Epidermal melanocyte (primary cell): ENCODE measurements around the gene FAM78B.

ENCODE experiments used
- DNase-seq: peaks from one replicate; pipeline ENCODE4 v3.0.0; 2011; ENCODE audit warnings: low spot score; ENCODE audit not compliant: insufficient read length

FAM78B gene, protein sequence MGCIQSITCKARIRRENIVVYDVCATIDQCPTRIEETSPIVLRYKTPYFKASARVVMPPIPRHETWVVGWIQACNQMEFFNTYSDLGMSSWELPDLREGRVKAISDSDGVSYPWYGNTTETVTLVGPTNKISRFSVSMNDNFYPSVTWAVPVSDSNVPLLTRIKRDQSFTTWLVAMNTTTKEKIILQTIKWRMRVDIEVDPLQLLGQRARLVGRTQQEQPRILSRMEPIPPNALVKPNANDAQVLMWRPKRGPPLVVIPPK

DNA sequence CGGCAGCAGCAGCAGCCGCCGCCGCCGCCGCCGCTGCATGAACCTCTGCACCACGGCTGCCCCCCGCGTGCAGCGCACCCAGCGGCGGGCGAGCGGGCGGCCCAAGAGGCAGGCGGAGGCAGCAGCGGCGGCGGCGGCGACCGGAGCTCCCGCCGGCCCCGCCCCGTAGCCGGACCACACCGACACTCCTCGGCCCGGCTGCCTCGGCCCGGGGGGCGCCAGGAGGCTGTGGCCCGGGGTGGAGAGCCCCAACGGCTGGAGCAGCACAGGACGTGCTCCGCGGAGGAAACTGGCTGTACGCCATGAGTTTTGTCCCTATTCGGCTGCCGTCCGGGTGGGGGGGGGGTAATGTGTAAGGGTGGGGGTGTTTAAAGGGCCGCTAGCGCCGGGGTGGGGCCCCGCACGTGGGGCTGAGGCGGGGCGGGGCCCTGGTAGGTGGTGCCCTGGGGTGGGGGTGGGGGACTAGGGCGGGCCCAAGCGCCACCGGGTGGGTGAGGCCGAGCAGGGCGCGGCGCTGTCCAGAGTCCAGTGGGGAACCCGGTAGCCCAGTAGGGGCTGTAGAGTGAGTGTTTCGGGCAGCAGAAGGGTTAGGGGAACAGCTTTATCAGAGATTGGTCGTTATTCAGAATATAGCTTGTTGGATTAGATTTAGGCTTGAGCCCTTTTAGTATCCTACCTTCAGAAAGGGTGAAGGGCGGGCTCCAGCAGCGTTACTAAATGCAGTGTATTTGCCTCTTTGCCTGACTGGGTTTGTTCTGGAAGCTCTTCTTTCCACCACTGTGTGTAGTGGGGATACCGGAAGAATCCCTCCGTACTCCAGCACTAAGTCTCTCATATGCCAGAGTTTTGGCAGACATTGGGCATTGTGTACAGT lies at the start of gene FAM78B:
FAM78B (minus strand) TSS at position 304 of the 874 bp plus-strand sequence. CDS start 753 bp downstream, outside the sequence.
- DNase-seq, result peak; percentile 34

DNA sequence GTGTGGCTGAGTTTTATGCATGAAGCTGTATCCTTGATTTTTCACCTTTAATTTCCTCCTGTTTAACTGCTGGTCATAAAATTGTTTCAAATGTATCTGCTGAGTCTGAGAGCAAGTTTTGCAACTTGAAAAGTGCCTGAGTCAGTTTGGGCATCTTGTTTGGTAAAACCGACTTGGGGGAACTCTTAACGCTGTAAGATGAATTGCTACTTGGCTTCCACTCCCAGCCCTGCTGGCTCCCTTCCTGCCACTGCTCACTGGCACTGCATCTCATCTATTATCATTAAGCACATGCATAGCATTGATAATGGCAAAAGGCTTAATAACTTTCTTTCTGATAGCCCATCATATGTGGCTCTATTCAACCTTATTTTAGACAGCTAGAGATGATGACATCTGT lies 35.7 kb upstream of the FAM78B start:
- DNase-seq, result no peak

DNA sequence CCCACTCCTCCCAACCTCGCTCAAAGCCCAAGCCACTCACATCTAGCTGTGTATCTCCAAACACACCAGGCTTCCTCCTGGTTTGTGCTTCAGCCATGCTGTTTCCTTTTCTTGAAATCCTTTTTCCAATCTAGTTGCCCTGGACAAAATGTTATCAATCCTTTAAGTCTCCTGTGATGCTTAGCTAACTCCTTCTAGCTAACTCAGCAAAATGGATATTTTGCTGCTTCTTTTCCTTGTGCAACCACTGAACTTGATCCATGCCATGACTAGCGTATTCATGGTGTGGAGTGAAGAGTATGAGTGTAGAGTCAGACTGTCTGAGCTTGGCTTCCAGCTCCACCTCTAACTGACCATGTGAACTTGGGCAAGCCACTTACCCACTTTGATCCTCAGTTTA lies 33.9 kb upstream of the FAM78B start:
- no peak for DNase-seq

DNA sequence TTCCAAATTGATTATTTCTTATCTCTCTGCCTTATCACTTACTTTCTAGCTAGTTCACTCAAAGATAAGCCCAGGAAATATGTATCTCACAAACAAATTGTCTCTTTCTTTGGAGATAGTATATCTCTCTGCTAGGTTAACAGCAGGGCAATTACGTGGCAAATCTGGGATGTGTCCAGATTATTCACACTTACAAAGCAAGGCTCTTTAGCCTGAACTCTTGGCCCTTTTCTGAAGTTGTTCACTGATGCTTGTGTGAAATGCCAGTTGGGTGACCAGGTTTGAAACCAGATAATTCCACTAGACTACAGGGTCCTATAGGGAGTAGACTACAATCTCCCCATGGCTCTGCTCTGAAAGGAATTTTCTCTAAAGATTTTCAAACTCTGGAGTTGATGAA lies 30.8 kb upstream of the FAM78B start:
- DNase-seq, result no peak

DNA sequence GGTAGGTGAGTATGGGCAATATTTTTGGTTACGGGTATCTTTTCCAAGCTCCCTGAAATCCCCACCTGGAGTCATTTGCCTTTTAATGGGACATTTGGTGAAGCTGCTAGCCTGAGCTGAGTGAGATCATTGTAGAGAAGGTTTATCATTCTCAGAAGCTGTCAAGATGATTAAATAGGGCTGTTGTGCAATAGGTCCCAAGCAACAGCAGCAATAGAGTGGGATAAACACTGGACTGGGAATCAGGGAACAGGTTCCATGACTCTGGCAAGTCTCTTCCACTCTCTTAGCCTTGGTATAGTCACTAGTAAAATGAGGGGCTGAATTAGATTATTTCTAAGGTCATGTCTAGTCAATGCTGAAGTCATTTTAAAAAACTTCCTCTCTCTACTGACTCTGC lies 30.3 kb upstream of the FAM78B start:
- DNase-seq, result no peak

DNA sequence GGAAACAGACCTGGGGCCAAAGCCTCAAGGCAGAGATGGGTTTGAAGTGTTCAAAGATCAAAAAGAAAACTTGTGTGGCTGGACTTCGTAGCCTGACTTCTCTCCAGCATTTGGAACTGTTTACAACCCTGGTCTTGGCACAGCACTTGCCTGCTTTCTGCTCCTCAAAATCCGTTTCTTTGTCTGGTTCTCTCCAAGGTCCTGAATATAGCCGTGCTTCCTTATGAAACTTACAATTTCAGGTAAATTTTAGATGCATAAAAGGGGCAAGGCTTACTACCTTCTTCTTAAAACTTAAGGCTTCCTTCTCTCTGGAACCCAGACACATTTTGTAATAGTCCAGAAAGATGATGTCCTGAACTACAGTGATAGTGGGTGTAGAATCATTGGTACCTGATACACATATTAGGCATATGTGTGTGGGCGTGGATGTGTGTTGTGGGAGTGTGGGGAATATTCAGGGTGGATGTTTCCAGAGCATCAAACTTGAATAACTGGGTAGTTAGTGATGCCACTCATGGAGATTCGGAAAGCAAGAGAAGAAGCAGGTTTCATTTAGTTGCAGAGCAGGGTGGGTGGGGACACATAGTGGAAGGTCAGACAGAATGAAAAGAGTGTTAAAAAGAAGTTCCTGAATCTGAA lies 26.4 kb upstream of the FAM78B start:
- no peak for DNase-seq

DNA sequence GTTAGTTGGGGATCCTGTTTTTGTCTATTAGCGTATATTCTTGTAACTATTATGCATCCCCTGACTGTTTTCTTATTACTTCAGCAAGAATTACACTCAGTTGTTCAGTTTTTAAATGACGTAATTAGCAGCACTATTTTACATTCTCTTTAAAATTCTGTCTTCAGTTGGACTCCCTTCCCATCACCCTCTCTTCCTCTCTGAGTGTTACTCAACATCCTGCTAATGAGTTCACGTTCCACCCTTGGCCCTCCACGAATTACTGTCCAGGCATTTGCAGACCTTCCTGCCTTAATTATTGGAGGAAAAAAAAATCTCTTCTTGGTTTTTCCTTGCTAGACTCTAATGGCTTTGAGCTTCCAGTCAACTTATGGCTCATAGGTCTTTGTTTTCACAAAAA lies 23.6 kb upstream of the FAM78B start:
- DNase-seq, result no peak

DNA sequence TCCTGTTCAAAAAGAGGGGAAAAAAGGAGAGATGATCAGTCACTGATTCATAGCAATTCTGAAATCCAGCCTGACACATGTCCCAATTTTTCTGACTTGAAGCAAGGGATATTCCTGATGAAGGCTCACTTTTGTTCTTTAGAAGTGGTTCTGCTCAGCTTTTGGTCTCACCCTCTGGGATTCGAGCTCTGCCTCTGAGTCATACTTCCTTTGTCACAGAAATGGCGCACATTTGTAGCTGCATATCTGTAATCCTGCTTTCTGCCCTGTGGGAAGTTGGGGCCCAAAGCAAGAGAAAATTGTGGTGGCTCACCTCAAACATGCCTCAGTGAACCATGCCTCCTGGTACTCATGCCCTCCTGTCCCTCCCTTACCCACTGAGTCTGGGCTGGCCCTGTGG lies 22.3 kb upstream of the FAM78B start:
- DNase-seq, result no peak

DNA sequence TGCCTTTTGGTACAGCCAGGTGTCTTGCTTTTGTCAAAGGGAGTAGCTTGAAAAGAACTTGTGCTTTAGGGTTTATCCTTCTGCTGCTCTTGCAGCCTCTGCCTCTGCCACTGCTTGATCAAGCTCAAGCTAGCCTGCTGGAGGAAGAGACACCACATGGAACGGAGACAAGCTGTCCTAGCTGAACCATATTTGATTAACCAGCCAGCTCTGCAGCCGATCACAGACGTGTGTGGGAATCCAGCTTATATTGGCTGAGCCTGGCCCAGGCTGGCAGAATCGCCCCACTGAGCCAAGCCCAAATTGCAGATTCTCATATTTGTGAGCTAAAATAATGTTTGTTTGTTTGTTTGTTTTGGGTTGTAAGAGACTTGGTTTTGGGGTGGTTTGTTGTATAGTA lies 18.7 kb upstream of the FAM78B start:
- DNase-seq, result no peak

DNA sequence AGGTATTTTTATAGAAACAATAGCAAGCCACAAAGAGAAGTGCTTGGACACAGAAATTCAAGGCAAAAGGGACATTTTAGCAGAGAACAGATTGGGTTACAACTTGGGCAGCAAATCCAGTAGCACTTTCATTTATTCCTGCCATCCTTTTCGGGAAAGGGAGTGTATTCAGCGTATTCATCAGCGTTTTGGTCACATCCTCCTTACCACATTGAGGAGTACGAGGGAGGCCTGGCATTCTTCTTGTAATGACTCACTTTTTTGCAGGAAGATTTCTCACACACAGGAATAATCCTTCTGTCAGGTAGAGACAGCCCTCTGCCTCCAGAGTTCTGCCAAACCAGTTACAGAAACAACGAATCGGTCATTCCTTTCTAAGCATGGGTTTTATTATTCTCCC lies 18.1 kb upstream of the FAM78B start:
- no peak for DNase-seq

DNA sequence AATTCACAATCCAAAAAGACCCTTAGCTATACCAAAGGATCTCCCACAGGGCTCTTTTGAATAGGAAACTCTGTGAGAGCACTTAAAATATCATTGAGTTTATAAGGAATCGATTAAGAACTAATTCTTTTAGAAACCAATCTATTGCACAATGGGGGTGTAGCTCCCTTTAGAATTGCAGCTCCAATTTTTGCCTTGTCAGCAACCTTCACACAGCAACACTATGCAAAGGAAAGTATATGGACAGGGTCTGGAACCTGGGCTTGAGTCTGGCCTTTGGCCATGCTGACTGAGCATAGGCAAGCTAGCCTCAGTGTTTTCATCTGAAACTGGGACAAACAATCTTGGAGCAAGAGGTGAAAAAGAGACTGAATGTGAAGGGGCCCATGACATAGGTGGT lies 17.2 kb upstream of the FAM78B start:
- no peak for DNase-seq

DNA sequence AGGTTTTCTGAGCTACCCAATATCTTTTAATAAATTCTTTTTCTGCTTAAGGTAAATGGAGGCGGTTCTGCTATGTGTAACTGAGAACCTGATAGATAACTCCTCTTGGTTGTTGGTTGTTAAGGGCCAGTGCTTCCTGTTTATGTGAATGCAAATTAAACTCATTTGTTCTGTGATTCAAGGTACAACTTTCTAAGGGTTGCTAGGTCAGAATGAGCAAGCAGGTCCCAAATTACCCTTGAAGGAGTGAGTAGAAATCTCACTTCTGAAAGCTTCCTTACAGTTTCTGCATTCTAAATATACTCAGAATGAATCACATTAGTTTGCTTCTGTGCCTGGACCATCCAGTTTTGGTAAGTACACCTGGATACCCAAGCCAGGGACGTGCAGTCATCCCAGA lies 15.5 kb upstream of the FAM78B start:
- no peak for DNase-seq

DNA sequence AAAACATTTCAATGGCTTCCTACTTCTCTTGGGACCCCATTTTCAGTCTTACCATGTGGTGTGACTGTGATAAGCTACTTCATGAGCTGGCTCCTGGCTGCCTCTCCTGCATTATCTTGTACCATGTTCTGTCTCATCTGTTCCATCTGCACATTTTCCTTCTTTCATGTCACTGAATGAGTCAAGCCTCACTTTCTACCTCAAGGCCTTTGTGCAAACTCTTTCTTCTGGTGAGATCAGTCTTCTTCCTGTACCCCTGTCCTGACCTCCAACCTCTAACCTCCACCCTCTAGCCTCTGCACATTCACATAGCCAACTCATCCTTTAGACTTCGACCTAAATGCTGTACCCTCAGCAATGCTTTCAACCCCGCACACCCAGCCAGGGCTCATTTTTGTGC lies 9.6 kb upstream of the FAM78B start:
- no peak for DNase-seq

DNA sequence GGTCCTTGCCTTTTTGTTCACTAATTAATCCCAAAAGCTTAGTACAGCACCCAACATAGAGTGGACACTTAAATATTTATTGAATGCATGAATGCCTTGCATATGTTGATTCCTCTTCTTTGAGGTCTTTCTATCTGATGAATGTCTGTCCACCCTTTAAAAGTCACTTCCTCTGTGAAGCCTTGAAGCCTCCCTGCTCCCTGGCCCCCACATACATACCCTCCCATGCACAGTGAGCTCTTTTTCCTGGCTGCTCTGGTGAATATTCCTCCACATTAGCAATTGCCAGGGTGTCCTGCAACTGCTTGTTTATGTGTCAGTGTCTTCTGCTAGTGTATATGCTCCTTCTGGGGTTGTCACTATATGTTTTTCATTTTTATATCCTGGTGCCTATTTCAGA lies 8.2 kb upstream of the FAM78B start:
- no peak for DNase-seq

DNA sequence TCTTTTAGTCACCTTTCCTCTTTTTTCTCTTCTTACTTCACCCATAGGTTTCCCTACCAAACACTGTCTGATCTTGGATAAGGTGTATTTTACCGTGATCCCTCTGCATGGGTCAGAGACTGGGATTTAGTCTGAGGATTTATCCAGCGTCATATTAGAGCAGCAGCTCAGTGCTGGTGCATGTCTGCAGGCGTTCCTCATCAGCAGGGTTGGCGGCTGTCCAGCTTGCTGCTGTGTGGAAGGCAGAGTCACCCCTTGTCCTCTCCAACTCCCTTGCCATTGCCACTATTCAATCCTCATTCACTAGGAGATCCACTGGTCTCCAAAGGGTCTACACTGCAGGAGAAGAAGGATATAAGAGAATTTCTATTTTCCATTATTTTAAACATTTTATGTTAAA lies 7.3 kb upstream of the FAM78B start:
- no peak for DNase-seq

DNA sequence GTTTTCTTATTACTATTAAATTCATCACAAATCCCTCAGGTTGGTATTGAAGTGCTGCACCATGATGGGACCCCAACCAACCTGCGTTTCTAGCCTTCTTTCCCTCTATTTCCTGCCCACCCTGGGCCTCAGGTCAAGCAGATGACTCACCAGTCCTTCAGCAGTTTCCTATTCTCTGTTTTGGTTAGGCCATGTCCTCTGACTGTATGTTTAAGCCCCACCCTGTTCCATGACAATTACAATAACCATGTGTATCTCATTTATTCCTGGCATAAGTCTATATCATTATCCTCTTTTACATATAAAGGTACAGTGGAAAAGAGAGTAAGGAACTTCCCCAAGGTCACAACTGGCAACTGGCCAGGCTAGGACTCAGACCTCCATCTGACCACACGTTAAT lies 5.3 kb upstream of the FAM78B start:
- no peak for DNase-seq

DNA sequence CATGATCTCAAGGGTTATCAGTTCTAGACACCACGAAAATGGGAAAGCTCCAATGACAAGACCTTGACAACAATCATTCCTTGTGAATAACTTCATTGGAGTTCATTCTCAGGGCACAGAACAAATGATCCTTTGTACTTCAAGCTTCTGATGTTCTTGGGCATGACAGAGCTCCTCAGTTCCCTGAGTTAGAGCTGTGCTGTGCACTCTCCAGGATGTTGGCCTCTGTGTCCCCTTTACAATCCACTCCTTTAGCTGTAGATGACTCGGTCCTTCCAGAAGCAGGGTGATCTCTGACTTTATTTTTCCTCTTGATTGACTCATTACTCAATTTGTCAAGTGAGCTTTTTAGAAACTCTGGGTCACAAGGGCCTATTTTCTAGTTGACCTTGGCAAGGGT lies 3.9 kb upstream of the FAM78B start:
- DNase-seq, result peak; percentile 67

DNA sequence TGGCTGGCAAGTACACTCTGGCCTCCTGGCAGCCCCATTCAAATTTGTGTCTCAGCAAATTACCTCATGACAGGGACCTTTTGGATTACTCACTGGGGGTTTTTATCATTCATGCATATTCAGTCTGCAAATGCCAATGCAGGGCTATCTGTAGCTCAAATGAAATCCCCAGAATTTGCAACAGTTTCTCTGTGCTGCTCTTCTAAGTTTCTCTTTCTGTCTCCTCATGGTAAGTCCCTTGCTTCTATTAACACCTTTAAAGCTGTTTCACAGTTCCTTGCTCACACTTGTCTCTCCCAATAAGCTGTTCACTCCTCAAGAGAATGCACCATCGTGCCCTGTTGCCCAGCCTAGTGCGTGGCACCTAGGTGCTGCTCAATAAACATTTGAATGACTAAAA lies 3.3 kb upstream of the FAM78B start:
- no peak for DNase-seq

DNA sequence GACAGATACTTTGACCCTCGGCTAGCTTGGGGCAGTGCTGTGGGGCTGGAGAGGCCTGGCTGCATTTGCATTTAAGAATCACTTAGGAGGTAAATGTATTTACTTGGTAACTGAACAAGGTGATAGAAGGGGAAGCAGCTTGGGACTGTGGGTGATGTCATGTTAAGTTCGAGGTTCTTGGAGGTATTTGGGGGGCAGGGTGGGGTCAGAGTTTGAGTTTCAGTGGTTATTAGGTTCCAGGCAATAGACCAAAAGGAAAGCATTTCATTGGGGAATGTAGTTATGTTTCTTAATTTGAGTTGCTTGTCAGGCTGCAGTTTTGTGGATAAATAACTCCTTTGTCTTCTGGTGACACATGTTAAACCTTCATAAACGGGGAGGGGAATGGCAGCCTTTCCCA lies 2.4 kb upstream of the FAM78B start:
- no peak for DNase-seq

DNA sequence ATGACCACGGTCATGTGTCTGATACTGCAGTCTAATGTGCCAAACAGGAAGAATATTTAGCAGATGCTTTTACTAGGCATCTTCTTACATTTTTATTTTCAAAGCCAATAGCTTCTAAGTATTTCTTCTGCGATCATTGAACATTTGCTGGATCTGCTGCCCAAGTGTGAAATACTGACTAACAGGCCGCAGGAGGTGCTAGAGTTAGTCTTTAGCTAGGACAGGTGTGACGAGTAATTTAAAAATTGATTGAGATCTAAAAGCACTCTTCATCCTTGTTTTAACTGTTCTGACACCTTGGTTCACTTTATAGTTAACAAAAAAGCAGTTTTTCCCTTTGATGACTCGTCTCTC lies 748 bp upstream of the FAM78B start:
- DNase-seq, result no peak

DNA sequence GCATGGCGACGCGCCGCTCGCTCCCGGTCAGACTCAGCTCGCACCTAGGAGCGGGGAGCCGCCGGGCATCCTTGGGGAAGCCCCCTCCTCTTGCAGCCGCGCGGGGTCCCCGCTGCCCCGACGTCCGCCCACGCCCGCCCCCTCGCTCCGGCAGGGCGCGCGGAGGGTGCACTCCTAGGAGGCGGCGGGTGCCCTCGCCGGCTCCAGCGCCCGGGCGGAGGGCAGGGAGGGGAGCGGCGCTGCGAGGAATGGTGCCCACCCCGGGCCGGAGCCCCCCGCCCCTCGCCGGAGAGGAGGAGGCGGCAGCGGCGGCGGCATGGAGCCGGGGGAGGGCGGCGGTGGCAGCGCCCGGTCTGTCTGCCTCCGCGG lies 488 bp downstream of the FAM78B start:
- no peak for DNase-seq

DNA sequence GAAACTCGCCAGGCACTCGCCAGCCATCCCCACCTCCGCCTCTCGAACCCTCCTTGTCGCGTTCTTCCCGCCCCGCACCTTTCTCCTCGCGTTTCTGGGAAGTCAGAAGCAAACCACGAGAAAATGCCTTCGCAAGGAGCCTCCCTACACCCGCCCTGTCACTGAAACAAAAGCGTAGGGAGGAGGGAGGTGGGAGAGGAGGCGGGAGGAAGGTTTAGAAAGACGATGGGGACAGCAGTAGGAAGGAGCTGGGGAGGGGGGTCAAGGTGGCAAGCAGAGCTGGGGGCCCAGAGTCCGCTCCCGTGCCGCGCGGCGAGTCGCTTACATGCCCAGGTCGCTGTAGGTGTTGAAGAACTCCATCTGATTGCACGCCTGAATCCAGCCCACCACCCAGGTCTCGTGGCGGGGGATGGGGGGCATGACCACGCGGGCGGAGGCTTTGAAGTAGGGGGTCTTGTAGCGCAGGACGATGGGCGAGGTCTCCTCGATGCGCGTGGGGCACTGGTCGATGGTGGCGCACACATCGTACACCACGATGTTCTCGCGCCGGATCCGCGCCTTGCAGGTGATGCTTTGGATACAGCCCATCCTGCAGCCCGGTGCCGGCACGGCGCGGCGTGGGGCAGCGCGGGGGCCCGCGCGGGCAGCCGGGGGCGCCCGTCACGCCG lies 1.0 kb downstream of the FAM78B start:
- DNase-seq, result no peak
